ENCODE measurements around the gene CAP1.

The CAP1 gene

DNA sequence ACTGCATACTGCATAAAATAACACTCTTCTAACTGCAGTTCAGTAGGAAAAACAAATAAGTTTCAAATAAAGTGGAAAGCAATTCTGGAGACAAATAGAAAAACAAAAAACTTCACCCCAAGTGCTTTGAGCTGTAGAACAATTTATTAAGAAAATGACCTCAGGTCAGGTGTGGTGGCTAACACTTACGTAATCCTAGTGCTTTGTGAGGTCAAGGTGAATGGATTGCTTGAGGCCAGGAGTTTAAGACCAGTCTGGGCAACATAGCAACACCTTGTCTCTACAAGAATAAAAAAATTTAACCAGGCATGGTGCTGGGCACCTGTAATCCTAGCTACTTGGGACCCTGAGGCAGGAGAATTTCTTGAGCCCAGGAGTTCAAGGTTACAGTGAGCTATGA lies 61.5 kb downstream of the CAP1 start:
- DNase-seq, result no peak

- no peak for DNase-seq
Observed at GRCh38 chr1:40102896-40103295, 62.4 kb downstream of the CAP1 start.

GRCh38 chr1:40105028-40105427 lies 64.5 kb downstream of the CAP1 start:
- no peak for DNase-seq

DNA sequence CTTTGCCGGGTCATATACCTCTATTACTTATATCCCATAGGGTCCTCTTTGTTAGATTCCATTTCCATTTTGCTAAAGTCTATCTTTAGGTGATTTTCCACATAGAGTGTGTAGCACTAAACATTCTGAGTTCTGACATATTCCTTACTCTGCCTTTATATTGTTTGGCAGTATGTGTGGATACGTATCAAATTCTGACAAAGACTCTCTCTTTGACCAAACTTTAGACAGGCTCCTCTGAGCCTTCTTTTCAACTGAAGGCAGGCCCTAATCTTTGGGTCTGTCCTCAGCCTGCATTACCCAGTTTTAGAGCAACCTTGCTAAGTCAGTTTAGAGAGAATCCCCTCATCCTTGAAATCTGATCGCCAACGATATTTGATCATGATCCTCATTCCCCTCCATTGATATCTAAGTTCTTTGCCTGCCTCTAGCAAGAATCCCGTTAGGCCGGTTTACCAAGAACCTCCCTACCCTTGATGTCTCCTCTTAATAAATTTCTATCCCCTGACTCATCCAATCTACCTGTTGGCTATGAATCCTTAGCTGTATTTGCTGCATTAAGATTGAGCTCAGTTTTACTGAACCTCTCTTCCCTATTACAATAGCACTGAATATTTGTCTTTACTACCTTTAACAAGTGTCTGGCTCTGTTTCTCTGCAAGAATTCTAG lies 66.9 kb downstream of the CAP1 start:
- DNase-seq, result no peak

GRCh38 chr1:40110389-40110788 lies 69.9 kb downstream of the CAP1 start:
- DNase-seq, result no peak

DNA sequence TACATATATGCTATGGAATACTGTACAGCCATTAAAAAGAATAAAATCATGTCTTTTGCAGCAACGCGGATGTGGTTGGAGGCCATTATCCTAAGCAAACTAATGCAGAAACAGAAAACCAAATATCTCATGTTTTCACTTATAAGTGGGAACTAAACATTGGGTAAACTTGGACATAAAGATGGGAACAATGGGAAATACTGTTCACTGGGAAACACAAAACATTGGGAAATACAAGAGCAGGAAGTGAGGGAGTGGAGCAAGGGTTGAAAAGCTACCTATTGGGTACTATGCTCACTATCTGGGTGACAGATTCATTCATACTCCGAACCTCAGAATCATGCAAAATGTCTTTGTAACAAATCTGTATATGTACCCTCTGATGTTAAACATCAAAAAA lies 73.9 kb downstream of the CAP1 start:
- DNase-seq, result no peak

GRCh38 chr1:40120128-40120527 lies 79.6 kb downstream of the CAP1 start:
- no peak for DNase-seq
